ENCODE measurements around the gene RNF115. TPM values are rescaled to one million over a fixed set of nuclear protein-coding genes. Genes with fewer than 3 reads are reported as not detected.
"Not testable (repeated sequence)": the region's sequence is repeated elsewhere in the genome, so short reads cannot be mapped to it uniquely, and the experiment has no call there.

Gene RNF115
- total and polyA plus RNA-seq, 11 donors = 20.5 to 76.5 (median 51.2) TPM

DNA sequence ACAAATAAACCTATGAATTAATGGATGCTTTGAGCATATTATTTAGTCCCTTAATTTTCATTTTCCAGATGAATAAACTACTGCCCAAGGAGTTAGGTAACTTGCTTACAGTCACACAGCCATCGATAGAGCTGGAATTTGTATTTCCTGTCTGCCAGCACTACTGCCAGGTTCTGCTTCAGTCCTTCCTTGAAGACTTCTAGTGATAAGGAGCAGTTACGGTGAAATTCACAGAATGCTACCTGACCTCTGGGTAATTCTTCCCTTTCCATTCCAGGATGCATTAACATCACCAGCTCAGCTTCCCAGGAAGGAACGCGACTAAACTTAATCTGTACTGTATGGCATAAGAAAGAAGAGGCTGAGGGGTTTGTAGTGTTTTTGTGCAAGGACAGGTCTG, 93.4 kb downstream of the RNF115 start:
- no peaks in the 10 kb centered on the region for H3K27me3 ChIP-seq
- H3K4me1 ChIP-seq = no peaks in the 10 kb centered on the region
- no peak for ATAC-seq
- TF ChIP-seq POLR2A (IDR thresholded peaks at IDR 0.05) = no peak
- TF ChIP-seq, protein P1, sequence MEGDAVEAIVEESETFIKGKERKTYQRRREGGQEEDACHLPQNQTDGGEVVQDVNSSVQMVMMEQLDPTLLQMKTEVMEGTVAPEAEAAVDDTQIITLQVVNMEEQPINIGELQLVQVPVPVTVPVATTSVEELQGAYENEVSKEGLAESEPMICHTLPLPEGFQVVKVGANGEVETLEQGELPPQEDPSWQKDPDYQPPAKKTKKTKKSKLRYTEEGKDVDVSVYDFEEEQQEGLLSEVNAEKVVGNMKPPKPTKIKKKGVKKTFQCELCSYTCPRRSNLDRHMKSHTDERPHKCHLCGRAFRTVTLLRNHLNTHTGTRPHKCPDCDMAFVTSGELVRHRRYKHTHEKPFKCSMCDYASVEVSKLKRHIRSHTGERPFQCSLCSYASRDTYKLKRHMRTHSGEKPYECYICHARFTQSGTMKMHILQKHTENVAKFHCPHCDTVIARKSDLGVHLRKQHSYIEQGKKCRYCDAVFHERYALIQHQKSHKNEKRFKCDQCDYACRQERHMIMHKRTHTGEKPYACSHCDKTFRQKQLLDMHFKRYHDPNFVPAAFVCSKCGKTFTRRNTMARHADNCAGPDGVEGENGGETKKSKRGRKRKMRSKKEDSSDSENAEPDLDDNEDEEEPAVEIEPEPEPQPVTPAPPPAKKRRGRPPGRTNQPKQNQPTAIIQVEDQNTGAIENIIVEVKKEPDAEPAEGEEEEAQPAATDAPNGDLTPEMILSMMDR (IDR thresholded peaks at IDR 0.05) = no peak
- no peak overlapping the region for H3K4me3 ChIP-seq
- H3K36me3 ChIP-seq = peaks cover 0 to 3% (median 0%) of the 10 kb centered on the region in 9 donors
- peaks cover 0 to 3% (median 0%) of the 10 kb centered on the region in 12 donors for H3K9me3 ChIP-seq
- H3K27ac ChIP-seq = no peak overlapping the region
- no peak for DNase-seq
- intact Hi-C loops (cut with DNase I) = no loop called here
- 82 to 85% (median 83%) methylated on average over 4 of the region's 4 CpGs for WGBS, 4 donors

DNA sequence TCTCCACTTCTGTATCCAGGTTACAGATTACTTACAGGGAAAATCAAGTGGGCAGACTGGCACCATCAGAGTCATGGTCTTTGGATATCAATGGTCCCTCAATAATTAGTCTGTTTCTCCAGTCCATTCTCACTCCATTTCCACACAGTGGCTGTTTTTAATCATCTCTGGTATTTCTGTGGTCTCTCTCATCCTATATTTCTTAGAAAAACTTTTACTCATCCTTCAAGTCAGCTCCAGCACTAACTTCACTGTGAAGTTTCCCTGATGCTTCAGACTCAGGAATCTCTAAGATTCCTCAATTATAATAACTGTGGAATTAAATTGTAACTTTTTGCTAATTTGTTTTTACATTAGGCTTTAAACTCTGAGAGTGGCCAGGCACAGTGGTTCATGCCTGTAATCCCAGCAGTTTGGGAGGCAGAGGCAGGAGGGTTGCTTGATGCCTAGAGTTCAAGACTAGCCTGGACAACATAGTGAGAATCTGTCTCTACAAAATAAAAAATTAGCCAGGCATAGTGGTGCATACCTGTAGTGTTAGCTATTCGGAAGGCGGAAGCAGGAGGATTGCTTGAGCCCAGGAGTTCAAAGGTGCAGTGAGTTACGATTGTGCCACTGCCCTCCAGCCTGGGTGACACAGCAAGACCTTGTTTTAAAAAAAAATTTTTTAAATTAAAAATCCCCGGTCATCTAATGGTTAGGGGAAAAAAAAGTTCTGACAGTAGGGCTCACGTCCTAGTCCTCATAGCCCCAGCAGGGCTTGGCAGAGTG, 94.0 kb downstream of the RNF115 start:
- 89 to 97% (median 92%) methylated on average over 5 of the region's 5 CpGs for WGBS, 4 donors
- peaks cover 0 to 3% (median 0%) of the 10 kb centered on the region in 12 donors for H3K9me3 ChIP-seq
- ATAC-seq = no peak
- no peak for TF ChIP-seq POLR2A (IDR thresholded peaks at IDR 0.05)
- TF ChIP-seq, protein P1 (IDR thresholded peaks at IDR 0.05) = no peak
- no peak overlapping the region for H3K27ac ChIP-seq
- no peak for DNase-seq
- intact Hi-C loops (cut with DNase I) = no loop called here
- no peak overlapping the region for H3K4me3 ChIP-seq
- H3K27me3 ChIP-seq = no peaks in the 10 kb centered on the region
- no peaks in the 10 kb centered on the region for H3K4me1 ChIP-seq
- peaks cover 0 to 3% (median 0%) of the 10 kb centered on the region in 9 donors for H3K36me3 ChIP-seq

DNA sequence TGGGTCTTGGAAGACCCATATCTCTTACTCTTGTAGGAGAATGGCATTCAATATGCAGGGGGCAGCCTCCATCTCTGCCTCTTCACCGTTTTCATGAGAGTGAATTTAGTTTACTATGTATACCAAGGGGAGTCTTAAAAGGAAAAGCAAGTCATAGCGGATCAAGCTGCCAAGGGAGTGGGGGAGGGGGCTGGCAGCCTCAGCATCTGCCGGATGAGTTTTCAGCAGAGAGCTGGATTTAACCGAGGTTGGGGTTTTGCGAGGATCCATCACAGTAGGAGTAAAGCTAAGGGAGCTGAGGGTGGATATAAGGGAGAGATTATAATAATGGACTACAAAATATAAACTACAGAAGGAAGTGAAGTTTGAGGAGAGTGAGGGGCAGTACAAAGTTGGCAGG, 94.7 kb downstream of the RNF115 start:
- Histone ChIP-seq H3K36me3 (peaks cover 0 to 3% (median 0%) of the 10 kb centered on the region in 9 donors), H3K4me3 (no peak overlapping the region), H3K27ac (no peak overlapping the region), H3K9me3 (peaks cover 0 to 3% (median 0%) of the 10 kb centered on the region in 12 donors), H3K27me3 (no peaks in the 10 kb centered on the region), H3K4me1 (no peaks in the 10 kb centered on the region)
- 62 to 76% (median 68%) methylated on average over 5 of the region's 5 CpGs for WGBS, 4 donors
- intact Hi-C loops (cut with DNase I) = no loop called here
- TF ChIP-seq, protein P1 (IDR thresholded peaks at IDR 0.05) = no peak
- TF ChIP-seq POLR2A (IDR thresholded peaks at IDR 0.05) = no peak
- no peak for ATAC-seq
- DNase-seq = no peak

DNA sequence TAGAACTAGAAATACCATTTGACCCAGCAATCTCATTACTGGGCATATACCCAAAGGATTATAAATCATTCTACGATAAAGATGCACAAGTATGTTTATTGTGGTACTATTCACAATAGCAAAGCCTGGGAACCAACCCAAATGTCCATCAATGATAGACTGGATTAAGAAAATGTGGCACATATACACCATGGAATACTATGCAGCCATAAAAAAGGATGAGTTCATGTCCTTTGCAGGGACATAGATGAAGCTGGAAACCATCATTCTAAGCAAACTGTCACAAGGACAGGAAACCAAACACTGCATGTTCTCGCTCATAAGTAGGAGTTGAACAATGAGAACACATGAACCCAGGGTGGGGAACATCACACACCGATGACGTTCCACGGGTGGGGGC, 97.7 kb downstream of the RNF115 start:
- DNase-seq; H3K9me3 ChIP-seq; H3K36me3 ChIP-seq; H3K27me3 ChIP-seq; H3K4me1 ChIP-seq; intact Hi-C loops (cut with DNase I); H3K4me3 ChIP-seq; H3K27ac ChIP-seq; ATAC-seq: not testable (repeated sequence)
- 93 to 97% (median 96%) methylated on average over 5 of the region's 5 CpGs for WGBS, 4 donors
